ENCODE measurements around the gene URB2.
"Not testable (repeated sequence)": the region's sequence is repeated elsewhere in the genome, so short reads cannot be mapped to it uniquely, and the experiment has no call there.

URB2 gene

GRCh38 chr1:229625915-229626831 lies at the start of gene URB2, which contains the start of gene TAF5L:
Gene URB2, plus strand, starts transcription at chr1:229626247. Its CDS starts 1,387 bp downstream, at chr1:229627634.
Gene TAF5L, minus strand, starts transcription at chr1:229626122. Its CDS starts 11,640 bp downstream, at chr1:229614482.
- DNase-seq: peak; percentile 92

GRCh38 chr1:229578168-229579058 lies 47.6 kb upstream of the URB2 start:
- DNase-seq: no peak

- peak; percentile 85 for DNase-seq
Observed at GRCh38 chr1:229579059-229579673, 46.9 kb upstream of the URB2 start.

GRCh38 chr1:229581485-229581884 lies 44.6 kb upstream of the URB2 start:
- no peak for DNase-seq

- peak; percentile 22 for DNase-seq
Observed at GRCh38 chr1:229582011-229582694, 43.9 kb upstream of the URB2 start.

- DNase-seq: no peak
Observed at GRCh38 chr1:229582715-229583114, 43.3 kb upstream of the URB2 start.

GRCh38 chr1:229585338-229585737 lies 40.7 kb upstream of the URB2 start:
- DNase-seq: no peak

- DNase-seq: no peak
Observed at GRCh38 chr1:229590119-229590518, 35.9 kb upstream of the URB2 start.

GRCh38 chr1:229593800-229594199 lies 32.2 kb upstream of the URB2 start:
- no peak for DNase-seq

- no peak for DNase-seq
Observed at GRCh38 chr1:229594227-229595008, 31.6 kb upstream of the URB2 start.

- DNase-seq: not testable (repeated sequence)
Observed at GRCh38 chr1:229595876-229596275, 30.2 kb upstream of the URB2 start.

- peak; percentile 43 for DNase-seq
Observed at GRCh38 chr1:229596925-229597699, 28.9 kb upstream of the URB2 start.

- no peak for DNase-seq
Observed at GRCh38 chr1:229597877-229598276, 28.2 kb upstream of the URB2 start.

- DNase-seq: no peak
Observed at GRCh38 chr1:229599218-229599954, 26.7 kb upstream of the URB2 start.

GRCh38 chr1:229600229-229600628 lies 25.8 kb upstream of the URB2 start:
- DNase-seq: no peak

GRCh38 chr1:229603371-229604005 lies 22.6 kb upstream of the URB2 start:
- DNase-seq: no peak

- DNase-seq: no peak
Observed at GRCh38 chr1:229607370-229607769, 18.7 kb upstream of the URB2 start.

GRCh38 chr1:229608590-229608989 lies 17.5 kb upstream of the URB2 start:
- no peak for DNase-seq

- DNase-seq: no peak
Observed at GRCh38 chr1:229613938-229614337, 12.1 kb upstream of the URB2 start.
